ENCODE measurements around the gene KIF1A.

The KIF1A gene

DNA sequence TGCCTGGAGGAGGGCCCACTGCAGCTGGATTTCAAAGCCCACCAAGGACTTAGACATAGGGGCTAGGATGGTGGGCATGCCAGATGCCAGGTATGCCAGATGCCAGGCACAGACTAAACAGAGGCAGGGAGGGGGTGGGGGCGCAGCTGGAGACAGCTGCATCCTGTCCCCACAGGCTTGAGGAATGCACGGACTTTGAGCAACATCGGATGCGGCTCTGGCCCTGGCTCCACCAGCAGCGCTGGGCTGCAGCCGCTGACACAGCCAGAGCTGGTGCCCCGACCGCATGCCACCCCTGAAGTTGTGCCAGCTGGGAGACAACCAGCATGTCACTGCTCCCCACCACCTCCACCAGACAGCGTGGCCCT is 88.9 kb downstream of the KIF1A start:
- no peak for DNase-seq

DNA sequence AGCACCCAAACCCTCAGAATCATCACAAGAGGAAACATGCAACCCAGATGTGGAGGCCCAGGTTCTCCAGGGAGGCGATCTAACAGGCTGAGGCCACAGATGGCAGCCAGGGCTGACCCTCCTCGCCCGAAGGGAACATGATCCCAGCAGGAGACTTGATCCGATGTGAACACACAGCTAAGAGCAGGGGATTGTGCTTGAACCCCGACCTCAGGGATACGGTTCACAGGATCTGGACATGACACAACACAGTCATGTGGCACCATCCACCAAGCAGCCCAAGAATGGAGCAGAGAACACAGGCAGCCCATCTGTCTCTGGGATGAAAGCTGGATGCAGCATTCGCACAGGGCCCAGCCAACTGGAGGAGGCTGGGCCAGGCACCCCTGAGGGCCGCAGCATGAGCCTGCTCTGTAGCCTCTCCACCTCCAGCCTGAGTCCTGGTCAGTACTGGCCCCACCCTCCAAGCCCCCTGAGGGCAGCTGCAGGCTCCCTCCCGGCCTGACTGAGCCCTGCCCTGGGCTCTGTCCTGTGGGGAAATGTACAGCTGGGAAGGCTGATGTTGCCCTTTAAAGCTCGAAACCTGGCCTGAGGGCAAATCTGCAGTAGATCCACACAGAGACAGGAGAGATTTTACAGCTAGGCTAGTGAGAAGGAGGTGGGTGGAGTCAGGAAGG is 89.4 kb downstream of the KIF1A start:
- DNase-seq: no peak

GRCh38 chr2:240728827-240729226 is 91.2 kb downstream of the KIF1A start:
- no peak for DNase-seq

GRCh38 chr2:240728361-240728760 is 91.7 kb downstream of the KIF1A start:
- DNase-seq: no peak

DNA sequence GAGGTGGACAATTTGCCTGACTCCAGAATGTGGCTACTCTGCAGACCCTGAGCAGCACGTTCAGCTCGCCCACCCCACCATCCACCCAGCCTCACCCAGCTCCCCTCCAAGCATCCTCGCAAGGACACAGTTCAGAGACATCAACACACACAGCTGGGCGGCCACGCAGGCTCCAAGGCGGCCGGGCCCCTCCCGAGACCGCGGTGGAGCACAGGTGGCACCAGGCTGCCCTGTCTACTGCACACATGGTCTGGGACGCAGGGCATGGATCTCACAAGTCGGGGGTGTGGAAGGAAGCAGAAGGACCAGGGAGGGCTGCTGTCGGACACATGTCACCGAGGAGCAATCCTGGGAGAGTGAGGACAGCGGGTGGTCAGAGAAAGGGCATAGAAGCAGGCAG is 92.1 kb downstream of the KIF1A start:
- no peak for DNase-seq

DNA sequence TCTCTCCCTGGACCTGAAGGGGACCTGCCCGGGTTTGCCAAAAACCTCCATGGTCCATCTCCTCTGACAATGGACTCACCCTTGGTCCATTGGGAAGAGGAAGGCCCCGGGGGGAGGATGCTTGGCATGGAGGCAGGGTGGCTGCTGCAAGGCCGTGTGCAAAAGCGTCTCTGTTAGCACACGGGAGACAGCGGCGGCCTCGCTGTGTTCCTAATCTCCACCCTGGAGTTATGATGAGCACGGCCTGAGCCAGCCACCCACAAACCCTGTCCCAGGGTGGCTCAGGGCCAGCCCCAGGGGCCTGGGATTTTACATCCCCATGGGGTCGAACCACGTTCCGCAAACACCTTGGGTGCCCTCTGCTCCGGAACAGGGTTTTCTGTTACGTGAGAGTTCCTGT is 92.6 kb downstream of the KIF1A start:
- no peak for DNase-seq

- DNase-seq: no peak
Observed at GRCh38 chr2:240726876-240727275, 93.1 kb downstream of the KIF1A start.

DNA sequence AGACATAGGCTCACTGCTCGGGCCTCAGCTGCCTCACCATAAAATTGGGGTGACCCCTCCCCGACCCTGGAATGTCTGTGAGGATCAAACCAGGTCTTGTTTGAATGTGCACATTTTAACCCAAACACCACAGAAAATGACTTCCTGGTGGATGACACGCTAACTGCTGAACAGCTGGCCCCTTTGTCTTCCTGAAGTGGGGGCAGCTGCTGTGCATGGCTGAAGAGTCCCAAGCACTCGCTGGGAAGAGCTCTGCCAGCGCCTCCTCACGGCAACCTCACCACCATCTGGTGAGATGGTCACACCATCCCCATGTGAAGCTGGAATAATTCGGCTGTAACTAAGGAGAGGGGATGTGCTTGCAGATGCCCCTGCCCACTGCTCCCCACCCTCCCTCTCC is 94.3 kb downstream of the KIF1A start:
- no peak for DNase-seq

DNA sequence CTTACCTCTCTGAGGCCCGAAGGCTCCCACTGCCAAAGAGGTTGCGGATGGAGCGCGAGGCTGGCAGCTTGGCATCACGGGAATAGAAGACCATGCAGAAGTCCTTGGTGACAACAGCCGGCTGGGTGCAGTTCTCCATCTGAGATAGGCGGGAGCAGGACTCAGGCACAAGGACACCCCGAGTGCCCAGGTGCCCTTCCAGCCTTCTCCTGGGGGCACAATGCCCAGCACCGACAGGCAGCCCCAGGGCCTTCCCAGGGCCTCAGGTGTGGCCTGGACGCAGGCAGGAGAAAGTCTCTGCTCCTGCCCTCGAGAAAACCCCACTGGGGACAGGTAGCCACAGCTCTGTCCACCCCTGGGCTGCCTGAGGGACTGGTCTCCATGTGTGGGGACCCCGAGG is 94.8 kb downstream of the KIF1A start:
- no peak for DNase-seq

GRCh38 chr2:240724431-240724830 is 95.6 kb downstream of the KIF1A start:
- no peak for DNase-seq

- DNase-seq: no peak
Observed at GRCh38 chr2:240723851-240724250, 96.2 kb downstream of the KIF1A start.

DNA sequence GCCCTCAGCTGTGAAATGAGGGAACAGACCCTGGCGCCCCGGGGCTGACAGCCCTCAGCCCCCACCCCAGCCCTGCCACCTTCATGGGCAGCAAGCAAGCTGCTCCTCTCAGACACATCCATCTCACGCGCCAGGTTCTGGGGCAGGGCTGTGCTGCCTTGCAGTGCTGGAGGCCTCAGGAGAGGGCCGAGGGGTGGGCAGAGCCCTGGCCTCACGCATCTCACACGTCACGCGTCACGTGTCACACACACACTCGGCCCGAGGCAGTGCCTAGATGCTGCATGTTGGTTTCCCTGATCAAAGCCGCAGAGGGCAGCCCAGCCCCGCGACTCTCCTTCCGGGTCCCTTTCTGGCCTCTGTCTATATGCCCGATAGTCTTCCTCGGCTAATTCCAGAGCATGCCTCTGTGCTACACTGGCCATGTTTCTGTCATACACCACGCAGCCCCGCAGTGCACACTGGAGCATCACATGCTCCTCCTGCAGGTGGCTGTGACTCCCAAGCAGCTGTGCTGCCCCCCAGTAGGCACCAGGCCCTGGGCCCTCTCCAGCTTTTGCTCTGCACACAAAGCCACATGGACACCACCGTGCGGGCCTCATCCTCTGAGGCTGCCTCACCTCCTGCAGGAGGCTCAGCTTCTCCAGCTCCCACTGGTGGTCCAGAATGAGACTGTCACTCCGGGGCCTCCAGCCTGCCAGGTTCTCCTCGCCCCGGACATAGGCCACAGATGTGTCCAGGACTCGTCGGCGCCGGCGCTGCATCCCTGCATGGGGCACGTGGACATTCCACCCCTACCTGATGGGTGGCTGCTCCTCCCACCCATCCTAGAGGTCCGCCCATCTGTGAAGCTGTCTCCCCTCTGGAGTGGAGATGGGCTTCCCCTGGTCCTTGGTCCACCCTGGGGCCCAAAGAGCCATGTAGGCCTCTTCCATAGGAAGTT is 97.0 kb downstream of the KIF1A start:
- DNase-seq: no peak

DNA sequence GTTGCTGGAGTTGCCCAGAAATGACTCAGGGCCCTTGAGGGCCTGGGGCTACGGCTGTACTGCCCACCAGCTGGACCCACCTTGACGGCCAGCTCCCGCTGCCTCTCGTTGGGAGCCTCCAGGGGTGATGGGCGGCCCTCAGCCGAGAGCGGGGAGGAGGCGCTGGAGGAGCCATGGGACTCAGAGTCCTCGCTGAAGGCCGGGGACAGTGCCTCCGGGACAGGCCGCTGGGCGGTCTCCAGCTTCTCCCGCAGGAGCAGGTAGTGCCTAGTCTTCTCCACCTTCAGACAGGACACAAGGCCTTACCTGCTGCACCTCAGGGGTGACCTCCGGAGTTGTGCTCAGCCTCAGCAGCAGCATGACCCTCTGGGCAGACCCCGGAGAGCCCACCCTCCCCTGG is 97.6 kb downstream of the KIF1A start:
- no peak for DNase-seq

- DNase-seq: no peak
Observed at GRCh38 chr2:240721596-240722180, 98.3 kb downstream of the KIF1A start.

GRCh38 chr2:240720686-240721595 is 99.1 kb downstream of the KIF1A start:
- no peak for DNase-seq

- no peak for DNase-seq
Observed at GRCh38 chr2:240719676-240720545, 100.1 kb downstream of the KIF1A start.

GRCh38 chr2:240718896-240719490 is 101.0 kb downstream of the KIF1A start:
- DNase-seq: no peak

DNA sequence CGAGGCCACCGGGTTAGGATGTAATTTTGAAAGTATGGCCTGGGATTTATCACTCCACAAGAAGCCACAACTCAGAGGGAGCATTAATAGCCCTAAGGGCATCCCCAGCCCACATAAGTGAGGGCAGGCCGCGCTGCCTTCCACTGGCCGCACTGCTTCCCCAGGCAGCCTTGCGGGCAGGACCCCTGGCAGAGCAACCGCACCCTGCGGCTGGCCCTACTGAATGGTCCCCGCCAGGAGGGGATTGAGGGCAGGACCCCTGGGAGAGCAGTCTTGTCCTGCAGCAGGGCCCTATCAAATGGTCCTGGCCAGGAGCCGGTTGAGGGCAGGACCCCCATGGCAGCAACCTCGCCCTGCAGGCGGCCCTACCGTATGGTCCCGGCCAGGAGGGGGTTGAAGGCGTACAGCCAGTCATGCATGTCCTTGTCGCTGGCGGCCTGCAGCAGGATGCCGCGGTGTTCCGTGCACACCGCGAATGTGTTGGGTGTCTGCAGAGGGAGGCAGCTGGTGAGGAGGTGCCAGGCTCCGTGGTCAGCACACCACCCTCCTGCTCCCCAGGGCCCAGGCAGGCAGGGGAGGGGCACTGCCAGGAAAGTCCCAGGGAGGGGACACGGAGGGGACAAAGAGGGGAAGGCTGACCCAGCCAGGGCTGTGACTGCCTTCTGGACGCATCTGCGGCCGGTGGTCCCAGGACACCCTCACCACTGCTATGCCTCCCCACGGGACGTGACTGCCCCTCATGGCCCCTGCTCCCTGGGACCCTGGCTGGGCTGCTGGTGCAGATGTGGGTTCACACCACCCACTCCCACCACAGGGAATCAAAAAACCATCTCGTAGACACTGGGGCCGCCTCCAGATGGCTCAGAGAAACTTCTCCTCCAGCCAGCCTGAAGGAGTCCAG is 102.1 kb downstream of the KIF1A start:
- no peak for DNase-seq

DNA sequence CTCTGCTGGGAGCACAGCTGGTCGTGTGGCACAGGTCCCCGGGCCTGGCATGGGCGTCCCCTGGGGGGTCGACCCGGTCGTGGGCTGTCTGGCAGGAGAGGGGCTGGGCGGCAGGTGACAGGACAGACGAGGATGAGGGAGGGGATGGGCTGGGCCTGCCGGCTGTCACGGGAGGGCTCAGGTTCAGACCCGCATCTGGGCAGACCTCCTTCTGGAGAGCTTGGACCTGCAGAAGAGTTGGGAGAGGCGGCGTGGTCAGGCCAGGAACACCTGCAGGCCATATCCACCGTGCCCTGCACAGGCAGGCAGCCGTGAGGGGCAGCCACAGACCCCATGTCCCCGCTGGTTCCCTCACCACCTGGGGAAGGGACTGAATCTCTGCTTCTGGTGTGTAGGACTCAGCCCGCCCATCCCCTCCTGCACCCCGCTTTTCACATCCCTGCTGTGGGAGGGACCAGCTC is 102.8 kb downstream of the KIF1A start:
- no peak for DNase-seq

DNA sequence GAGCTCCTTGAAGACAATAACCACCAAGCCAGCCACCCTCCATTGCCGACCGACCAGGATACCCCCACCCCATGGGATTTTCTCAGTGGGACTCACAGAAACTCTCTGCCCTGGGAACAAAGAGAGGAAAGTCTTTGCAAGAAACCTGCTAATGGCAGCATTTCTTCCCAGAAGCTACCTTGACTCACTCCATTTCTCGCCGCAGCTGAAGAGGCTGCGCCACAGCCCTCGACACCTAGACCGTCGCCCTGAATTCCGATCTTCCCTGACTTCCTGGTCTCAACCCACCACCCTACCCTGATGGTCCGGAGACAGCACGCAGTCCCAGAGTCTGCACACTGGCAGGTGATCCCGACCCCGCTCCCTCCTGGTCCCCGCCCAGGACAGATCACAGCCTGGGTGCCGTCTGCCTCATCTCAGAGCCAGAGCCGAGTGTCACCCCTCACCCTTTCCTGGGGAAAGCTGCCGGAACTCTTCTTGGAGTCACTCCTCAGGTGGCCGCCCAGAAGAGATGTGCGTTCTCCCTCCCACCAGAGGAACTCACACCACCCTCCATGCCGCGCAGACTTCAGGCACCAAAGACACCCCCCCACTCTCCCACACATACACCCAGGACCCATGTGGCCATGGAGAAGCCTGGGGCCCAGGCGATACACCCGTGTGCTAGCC is 103.8 kb downstream of the KIF1A start:
- no peak for DNase-seq

Data from activated CD8-positive, alpha-beta memory T cell treated with anti-CD3 and anti-CD28 coated beads for 24 hours (primary cell).